ENCODE measurements around the gene NFKBIB. TPM values are rescaled to one million over a fixed set of nuclear protein-coding genes. Genes with fewer than 3 reads are reported as not detected.
A peak's percentile ranks its signal among the peaks of the same experiment; 100 is the strongest.

Gene NFKBIB
- polyA plus RNA-seq, 3 donors: 6.7 to 29.4 (median 9.0) TPM

DNA sequence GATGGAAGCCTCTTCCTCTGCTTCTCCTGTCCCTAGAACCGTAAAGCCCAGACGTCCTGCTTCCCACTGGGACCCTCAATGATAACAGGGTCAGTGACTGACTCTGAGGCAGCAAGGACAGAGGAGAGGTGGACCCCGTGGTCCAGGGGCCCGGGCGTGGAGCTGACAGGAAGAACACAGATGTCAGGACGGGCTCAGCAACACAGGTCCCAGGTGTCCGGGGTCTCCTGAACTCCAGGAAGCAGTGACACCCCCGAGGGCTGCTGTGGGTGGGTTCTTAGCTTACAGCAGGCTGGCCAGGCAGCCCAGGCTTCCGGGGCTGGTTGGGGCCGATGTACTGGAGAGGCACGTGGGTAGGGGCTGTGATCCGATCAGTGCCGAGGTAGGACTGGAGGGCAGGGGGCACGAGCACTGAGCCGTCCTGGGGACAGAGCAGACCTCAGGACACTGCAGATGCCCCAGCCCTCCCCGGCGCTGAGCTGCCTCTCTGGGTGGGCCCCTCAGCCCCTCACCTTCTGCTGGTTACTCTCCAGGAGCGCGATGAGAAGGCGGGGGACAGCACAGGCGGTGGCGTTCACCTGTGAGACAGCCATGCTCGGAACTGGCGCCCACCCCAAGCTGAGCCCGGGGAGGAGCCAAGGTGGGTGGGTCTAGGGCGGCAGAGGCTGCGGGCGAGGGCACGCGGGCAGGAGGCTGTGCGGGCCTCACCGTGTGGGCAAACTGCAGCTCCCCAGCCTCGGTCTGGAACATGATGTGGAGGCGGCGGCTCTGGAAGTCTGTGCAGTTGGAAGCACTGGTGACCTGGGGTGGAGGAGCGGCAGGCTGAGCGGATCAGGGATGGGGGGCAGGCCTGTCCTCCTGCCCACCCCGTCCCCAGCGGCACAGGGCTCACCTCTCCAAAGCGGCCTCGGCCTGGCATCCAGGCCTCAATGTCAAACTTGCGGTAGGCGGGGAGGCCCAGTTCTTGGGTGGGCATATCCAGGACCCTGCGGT is 15.9 kb downstream of the NFKBIB start:
- 98% methylated on average over 39 of the region's 44 CpGs for WGBS (ENCODE audit: insufficient coverage)
- no peaks in the 10 kb centered on the region for H4K20me1 ChIP-seq (ENCODE audit: insufficient read depth, low read length)
- H3K27ac ChIP-seq (ENCODE audit: low read depth in 1 of 2, low read length in 2 of 2): no peak overlapping the region
- Mint-ChIP-seq H3K4me1 (peaks cover 3% of the 10 kb centered on the region), H3K27ac (peak overlapping the region in 2 of 7 donors; percentile 51 to 72), H3K4me3 (no peak overlapping the region), H3K27me3 (ENCODE audit: low read depth in 3 of 3) (peaks cover 0 to 6% (median 2%) of the 10 kb centered on the region in 3 donors), H3K36me3 (peaks cover 7 to 10% of the 10 kb centered on the region in 2 donors), H3K9me3 (peaks cover 0 to 2% (median 0%) of the 10 kb centered on the region in 7 donors)
- no peak overlapping the region for H3K4me3 ChIP-seq (replicated peaks in 1 of 3; ENCODE audit: low read depth in 2 of 3, low read length in 3 of 3)
- H3K4me1 ChIP-seq (ENCODE audit: control insufficient read depth in 1 of 2, insufficient read depth in 2 of 2, low read length in 2 of 2): no peaks in the 10 kb centered on the region
- intact Hi-C loops (cut with micrococcal nuclease): no loop called here
- no peaks in the 10 kb centered on the region for H3K9me3 ChIP-seq (replicated peaks in 1 of 2; ENCODE audit: control insufficient read depth in 1 of 2, insufficient read depth in 1 of 2, low read length in 2 of 2)
- no peaks in the 10 kb centered on the region for H3K27me3 ChIP-seq (ENCODE audit: control insufficient read depth in 2 of 2, insufficient read depth in 2 of 2, low read length in 2 of 2)
- peaks cover 0 to 3% of the 10 kb centered on the region in 2 donors for H3K36me3 ChIP-seq (replicated peaks in 1 of 2; ENCODE audit: control insufficient read depth in 1 of 2, insufficient read depth in 2 of 2, low read length in 2 of 2)
- no peak overlapping the region for H2AFZ ChIP-seq (ENCODE audit: insufficient read depth, low read depth, low read length, poor library complexity, severe bottlenecking)
- no peak overlapping the region for H3K4me2 ChIP-seq (replicated peaks; ENCODE audit: extremely low read depth, low read length, poor library complexity, severe bottlenecking)
- no peak for DNase-seq
- TF ChIP-seq, protein P1, sequence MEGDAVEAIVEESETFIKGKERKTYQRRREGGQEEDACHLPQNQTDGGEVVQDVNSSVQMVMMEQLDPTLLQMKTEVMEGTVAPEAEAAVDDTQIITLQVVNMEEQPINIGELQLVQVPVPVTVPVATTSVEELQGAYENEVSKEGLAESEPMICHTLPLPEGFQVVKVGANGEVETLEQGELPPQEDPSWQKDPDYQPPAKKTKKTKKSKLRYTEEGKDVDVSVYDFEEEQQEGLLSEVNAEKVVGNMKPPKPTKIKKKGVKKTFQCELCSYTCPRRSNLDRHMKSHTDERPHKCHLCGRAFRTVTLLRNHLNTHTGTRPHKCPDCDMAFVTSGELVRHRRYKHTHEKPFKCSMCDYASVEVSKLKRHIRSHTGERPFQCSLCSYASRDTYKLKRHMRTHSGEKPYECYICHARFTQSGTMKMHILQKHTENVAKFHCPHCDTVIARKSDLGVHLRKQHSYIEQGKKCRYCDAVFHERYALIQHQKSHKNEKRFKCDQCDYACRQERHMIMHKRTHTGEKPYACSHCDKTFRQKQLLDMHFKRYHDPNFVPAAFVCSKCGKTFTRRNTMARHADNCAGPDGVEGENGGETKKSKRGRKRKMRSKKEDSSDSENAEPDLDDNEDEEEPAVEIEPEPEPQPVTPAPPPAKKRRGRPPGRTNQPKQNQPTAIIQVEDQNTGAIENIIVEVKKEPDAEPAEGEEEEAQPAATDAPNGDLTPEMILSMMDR (IDR thresholded peaks at IDR 0.05): no peak
- no peaks in the 10 kb centered on the region for H3K79me2 ChIP-seq (ENCODE audit: insufficient read depth, low read length)
- no peak overlapping the region for H3K9ac ChIP-seq (ENCODE audit: insufficient read depth, low read length, poor library complexity, severe bottlenecking)

DNA sequence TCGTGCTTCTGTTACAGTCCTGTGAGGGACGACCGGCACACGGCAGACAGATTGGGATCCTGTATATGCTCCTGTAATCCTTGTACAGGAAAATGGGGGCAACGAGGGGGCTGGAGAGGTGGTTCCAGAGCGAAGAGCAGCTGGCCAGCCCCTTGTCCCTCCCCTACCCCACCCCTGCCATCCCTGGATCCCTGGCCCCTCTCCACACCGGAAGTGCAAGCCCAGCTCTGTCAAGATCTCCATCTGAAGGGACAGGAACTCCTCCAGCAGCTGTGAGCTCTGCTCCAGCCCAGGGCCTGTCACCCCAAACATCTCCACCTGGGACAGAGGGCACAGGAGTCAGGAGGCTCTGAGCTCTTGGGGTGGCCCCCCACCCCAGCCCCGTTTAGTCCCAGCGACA is 17.7 kb downstream of the NFKBIB start:
- DNase-seq: no peak
- H3K27me3 Mint-ChIP-seq (ENCODE audit: low read depth in 3 of 3): peaks cover 0 to 2% (median 0%) of the 10 kb centered on the region in 3 donors
- Histone ChIP-seq H3K4me2 (replicated peaks; ENCODE audit: extremely low read depth, low read length, poor library complexity, severe bottlenecking) (no peak overlapping the region), H3K79me2 (ENCODE audit: insufficient read depth, low read length) (no peaks in the 10 kb centered on the region), H4K20me1 (ENCODE audit: insufficient read depth, low read length) (no peaks in the 10 kb centered on the region), H3K36me3 (replicated peaks in 1 of 2; ENCODE audit: control insufficient read depth in 1 of 2, insufficient read depth in 2 of 2, low read length in 2 of 2) (peaks cover 9 to 14% of the 10 kb centered on the region in 2 donors), H2AFZ (ENCODE audit: insufficient read depth, low read depth, low read length, poor library complexity, severe bottlenecking) (no peak overlapping the region), H3K27ac (ENCODE audit: low read depth in 1 of 2, low read length in 2 of 2) (no peak overlapping the region), H3K4me1 (ENCODE audit: control insufficient read depth in 1 of 2, insufficient read depth in 2 of 2, low read length in 2 of 2) (no peaks in the 10 kb centered on the region), H3K9ac (ENCODE audit: insufficient read depth, low read length, poor library complexity, severe bottlenecking) (no peak overlapping the region), H3K27me3 (ENCODE audit: control insufficient read depth in 2 of 2, insufficient read depth in 2 of 2, low read length in 2 of 2) (no peaks in the 10 kb centered on the region), H3K4me3 (replicated peaks in 1 of 3; ENCODE audit: low read depth in 2 of 3, low read length in 3 of 3) (no peak overlapping the region), H3K9me3 (replicated peaks in 1 of 2; ENCODE audit: control insufficient read depth in 1 of 2, insufficient read depth in 1 of 2, low read length in 2 of 2) (no peaks in the 10 kb centered on the region)
- intact Hi-C loops (cut with micrococcal nuclease): no loop called here
- H3K4me3 Mint-ChIP-seq: no peak overlapping the region
- H3K27ac Mint-ChIP-seq: no peak overlapping the region
- 91% methylated on average over 6 of the region's 9 CpGs for WGBS (ENCODE audit: insufficient coverage)
- H3K9me3 Mint-ChIP-seq: peaks cover 0 to 4% (median 2%) of the 10 kb centered on the region in 7 donors
- TF ChIP-seq, protein P1 (IDR thresholded peaks at IDR 0.05): no peak
- peaks cover 3% of the 10 kb centered on the region for H3K4me1 Mint-ChIP-seq
- H3K36me3 Mint-ChIP-seq: peaks cover 18 to 19% of the 10 kb centered on the region in 2 donors

Data from CD14-positive monocyte (primary cell).